SK-N-SH (cell line): ENCODE results near the gene FBN2.

ENCODE experiments used
- MAX ChIP-seq: IDR thresholded peaks from 2 replicates; pipeline ENCODE4 v1.4.0; 2012; ENCODE audit warnings: low read depth
- RAD21 ChIP-seq: IDR thresholded peaks from 2 replicates; pipeline ENCODE4 v1.6.1; 2012; ENCODE audit warnings: mild to moderate bottlenecking, low read length

- TF ChIP-seq MAX: no peak
- no peak for TF ChIP-seq RAD21
These were observed 54.3 kb downstream of the FBN2 start for GRCh38 chr5:128483738-128484137.
